ENCODE results near the gene PPIP5K2. TPM values are rescaled to one million over a fixed set of nuclear protein-coding genes. Genes with fewer than 3 reads are reported as not detected.
A peak's percentile ranks its signal among the peaks of the same experiment; 100 is the strongest.

PPIP5K2 gene
- total and polyA plus RNA-seq, 2 of the 8 experiments (the other 6 are each of a cell fraction or from before 2014, with no cell fraction given), result 14.8 to 46.6 TPM

DNA sequence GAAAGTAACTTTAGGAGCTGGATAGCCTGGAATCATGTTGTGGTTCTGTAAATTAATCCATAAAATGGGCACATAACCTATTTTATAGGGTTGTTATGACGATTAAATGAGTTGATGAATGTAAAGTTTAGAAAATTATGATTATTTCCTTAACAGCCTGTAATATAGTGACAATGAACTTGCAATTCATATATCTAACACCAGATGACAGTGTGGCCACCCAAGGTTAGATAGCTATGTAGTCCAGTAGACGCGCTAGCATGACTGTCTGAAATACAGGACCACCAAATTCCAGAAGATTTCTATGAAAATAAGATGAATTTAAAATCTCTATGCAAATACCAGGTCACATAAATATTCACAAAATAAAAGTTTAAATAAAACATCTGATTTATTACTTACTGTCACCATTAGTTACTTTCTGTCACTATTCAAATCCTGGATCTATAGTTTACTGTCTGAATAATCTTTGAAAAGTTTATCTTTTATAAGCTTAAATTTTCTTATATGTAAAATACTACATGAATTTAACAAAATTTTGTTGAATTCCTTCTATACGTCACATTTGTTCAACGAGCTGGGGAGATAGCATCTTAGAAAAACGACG is 112.4 kb downstream of the PPIP5K2 start:
- H3K23me2 ChIP-seq (ENCODE audit: low read depth, low read length), result no peaks in the 10 kb centered on the region
- H3K4me2 ChIP-seq (ENCODE audit: insufficient read depth in 1 of 2, low read depth in 2 of 2, low read length in 2 of 2), result no peak overlapping the region
- H4K91ac ChIP-seq (replicated peaks; ENCODE audit: insufficient read length, low read length), result no peak overlapping the region
- H3K14ac ChIP-seq (ENCODE audit: insufficient read length), result no peak overlapping the region
- ChIA-PET POLR2A (ENCODE audit: partially characterized antibody) (no interaction called here), CTCF (ENCODE audit: partially characterized antibody) (interaction anchor here (0.6 to 4.7 kb wide), 28 partner anchors 7 to 423 kb away, joined by 3 to 37 read pairs (median 4); partner anchors contain the start of gene GIN1)
- no peaks in the 10 kb centered on the region for H3K27me3 ChIP-seq (replicated peaks in 1 of 4; ENCODE audit: control insufficient read depth in 3 of 4, extremely low read depth in 1 of 4, insufficient read depth in 3 of 4, low read length in 3 of 4)
- H3K36me3 ChIP-seq (ENCODE audit: control insufficient read depth in 2 of 4, insufficient read depth in 4 of 4, low read length in 3 of 4), result no peaks in the 10 kb centered on the region
- DNase-seq (ENCODE audit: low read depth in 1 of 2, low spot score in 2 of 2), result no peak
- H3K27ac ChIP-seq (ENCODE audit: low read depth, low read length), result no peak overlapping the region
- no peaks in the 10 kb centered on the region for H4K20me1 ChIP-seq (replicated peaks in 1 of 2; ENCODE audit: control insufficient read depth in 1 of 2, insufficient read depth in 2 of 2, low read length in 2 of 2)
- no peak overlapping the region for H3K18ac ChIP-seq (ENCODE audit: extremely low read depth, low read length)
- H2BK20ac ChIP-seq (ENCODE audit: low read length), result no peak overlapping the region
- H2BK120ac ChIP-seq (replicated peaks; ENCODE audit: low read depth, low read length), result no peak overlapping the region
- no peak overlapping the region for H3K9ac ChIP-seq (replicated peaks in 1 of 4; ENCODE audit: extremely low read depth in 1 of 4, low read depth in 3 of 4, low read length in 3 of 4)
- H2BK12ac ChIP-seq (ENCODE audit: low read depth, low read length), result no peak overlapping the region
- no peaks in the 10 kb centered on the region for H3K79me2 ChIP-seq (ENCODE audit: control insufficient read depth in 1 of 2, insufficient read depth in 2 of 2, low read length in 2 of 2)
- no peak overlapping the region for H3K4ac ChIP-seq (replicated peaks; ENCODE audit: insufficient read length, low read depth, low read length)
- no peak overlapping the region for H3K23ac ChIP-seq (ENCODE audit: insufficient read length)
- 87% methylated on average over 7 of the region's 7 CpGs; no CpG with 5 or more reads in 1 of the 2 experiments for WGBS, 2 experiments (ENCODE audit: extremely low coverage in 1 of 2, insufficient coverage in 1 of 2, insufficient read length in 1 of 2, insufficient replicate concordance in 2 of 2, low coverage in 1 of 2, low lambda C conversion rate in 2 of 2, missing lambda C conversion rate in 1 of 2)
- no peak overlapping the region for H2BK15ac ChIP-seq (ENCODE audit: low read length)
- no peaks in the 10 kb centered on the region for H3K79me1 ChIP-seq (ENCODE audit: low read depth, low read length)
- H3K4me3 ChIP-seq (ENCODE audit: extremely low read depth in 1 of 4, insufficient read depth in 2 of 4, low read depth in 3 of 4, low read length in 4 of 4), result no peak overlapping the region
- no peaks in the 10 kb centered on the region for H3K9me3 ChIP-seq (ENCODE audit: insufficient read depth in 2 of 2, low read depth in 1 of 2, low read length in 1 of 2)
- H3K56ac ChIP-seq (replicated peaks; ENCODE audit: insufficient read length, low read depth, low read length), result no peak overlapping the region
- H3K4me1 ChIP-seq (replicated peaks in 1 of 4; ENCODE audit: control insufficient read depth in 3 of 4, insufficient read depth in 4 of 4, low read length in 3 of 4), result no peaks in the 10 kb centered on the region
- no peak overlapping the region for H4K8ac ChIP-seq (ENCODE audit: extremely low read depth, insufficient read depth, low read length)
- no peak overlapping the region for H2AFZ ChIP-seq (ENCODE audit: low read length)
- no peak overlapping the region for H2BK5ac ChIP-seq (ENCODE audit: low read depth, low read length)
- FAIRE-seq, result no peak
- H4K5ac ChIP-seq (ENCODE audit: insufficient read length, low read depth, low read length), result no peak overlapping the region
- no peak overlapping the region for H2AK5ac ChIP-seq (ENCODE audit: low read depth, low read length)
- TF ChIP-seq BRCA1 (IDR thresholded peaks at IDR 0.05; ENCODE audit: low read depth, low read length) (no peak), JUND (IDR thresholded peaks at IDR 0.05; ENCODE audit: low read length) (no peak), HDAC6 (IDR thresholded peaks at IDR 0.05; ENCODE audit: low read depth, low read length) (no peak), RBBP5 (IDR thresholded peaks at IDR 0.05; ENCODE audit: borderline replicate concordance, low read depth, low read length) (no peak), CTBP2 (IDR thresholded peaks at IDR 0.05; ENCODE audit: borderline replicate concordance, insufficient read depth, insufficient read length, low read length) (no peak), CBX5 (IDR thresholded peaks at IDR 0.05; ENCODE audit: low read depth, low read length) (no peak), BACH1 (IDR thresholded peaks at IDR 0.05; ENCODE audit: low read length) (no peak), CHD1 (IDR thresholded peaks at IDR 0.05; ENCODE audit: low read depth, low read length) (no peak), RAD21 (IDR thresholded peaks at IDR 0.05 in 1 of 2, conservative IDR thresholded peaks at IDR 0.05 in 1 of 2; ENCODE audit: low read depth in 2 of 2, low read length in 2 of 2) (peak; percentile 64 to 68), CEBPB (IDR thresholded peaks at IDR 0.05; ENCODE audit: low read depth, low read length) (no peak)
- TF ChIP-seq, protein P1, sequence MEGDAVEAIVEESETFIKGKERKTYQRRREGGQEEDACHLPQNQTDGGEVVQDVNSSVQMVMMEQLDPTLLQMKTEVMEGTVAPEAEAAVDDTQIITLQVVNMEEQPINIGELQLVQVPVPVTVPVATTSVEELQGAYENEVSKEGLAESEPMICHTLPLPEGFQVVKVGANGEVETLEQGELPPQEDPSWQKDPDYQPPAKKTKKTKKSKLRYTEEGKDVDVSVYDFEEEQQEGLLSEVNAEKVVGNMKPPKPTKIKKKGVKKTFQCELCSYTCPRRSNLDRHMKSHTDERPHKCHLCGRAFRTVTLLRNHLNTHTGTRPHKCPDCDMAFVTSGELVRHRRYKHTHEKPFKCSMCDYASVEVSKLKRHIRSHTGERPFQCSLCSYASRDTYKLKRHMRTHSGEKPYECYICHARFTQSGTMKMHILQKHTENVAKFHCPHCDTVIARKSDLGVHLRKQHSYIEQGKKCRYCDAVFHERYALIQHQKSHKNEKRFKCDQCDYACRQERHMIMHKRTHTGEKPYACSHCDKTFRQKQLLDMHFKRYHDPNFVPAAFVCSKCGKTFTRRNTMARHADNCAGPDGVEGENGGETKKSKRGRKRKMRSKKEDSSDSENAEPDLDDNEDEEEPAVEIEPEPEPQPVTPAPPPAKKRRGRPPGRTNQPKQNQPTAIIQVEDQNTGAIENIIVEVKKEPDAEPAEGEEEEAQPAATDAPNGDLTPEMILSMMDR (IDR thresholded peaks at IDR 0.05; ENCODE audit: control extremely low read depth in 1 of 3, insufficient read depth in 1 of 3, low read depth in 1 of 3, low read length in 3 of 3), result peak in 2 of 3 experiments; percentile 47 to 62; a peak in 2 of 4 replicates

Measured in H1 (cell line).